Calu3 (cell line): ENCODE measurements around the gene CCNA1. TPM values are rescaled to one million over a fixed set of nuclear protein-coding genes. Genes with fewer than 3 reads are reported as not detected.

ENCODE experiments used
- Bru-seq: library from RNA; stranded (reverse); fragments of 400-500 nt; gene quantifications from one replicate; lab custom pipeline; 2021; lab: Mats Ljungman, UMichigan
- BruChase-seq, 2 experiments: library from RNA; stranded (reverse); fragments of 400-500 nt; gene quantifications; one replicate each; lab custom pipeline; 2021; lab: Mats Ljungman, UMichigan
- BruUV-seq: library from RNA; stranded (reverse); fragments of 400-500 nt; replicated peaks from 2 replicates; lab custom pipeline; 2021; lab: Mats Ljungman, UMichigan
- CTCF ChIA-PET: fragments of 300-600 bp; sonication (Branson Sonifier 250); formaldehyde crosslinking; loops from one replicate; lab custom pipeline; 2022; ENCODE audit warnings: antibody characterized with exemption; lab: Charles Lee
- DNase-seq: peaks from one replicate; pipeline ENCODE4 v3.0.0; 2022
- H3K27ac Mint-ChIP-seq: one replicate; pipeline ENCODE4 v1.8.0; 2022; ENCODE audit warnings: mixed read lengths; ENCODE audit not compliant: unreplicated experiment
- H3K27me3 Mint-ChIP-seq: one replicate; pipeline ENCODE4 v1.8.0; 2022; ENCODE audit warnings: mixed read lengths; ENCODE audit not compliant: unreplicated experiment
- H3K36me3 Mint-ChIP-seq: one replicate; pipeline ENCODE4 v1.8.0; 2022; ENCODE audit warnings: mild to moderate bottlenecking, moderate library complexity, mixed read lengths; ENCODE audit not compliant: insufficient read depth, unreplicated experiment
- H3K4me1 Mint-ChIP-seq: one replicate; pipeline ENCODE4 v1.8.0; 2022; ENCODE audit warnings: mild to moderate bottlenecking, low read depth, mixed read lengths; ENCODE audit not compliant: unreplicated experiment
- H3K4me3 Mint-ChIP-seq: one replicate; pipeline ENCODE4 v1.8.0; 2022; ENCODE audit warnings: mild to moderate bottlenecking, low read depth, moderate library complexity, mixed read lengths; ENCODE audit not compliant: unreplicated experiment
- H3K9me3 Mint-ChIP-seq: one replicate; pipeline ENCODE4 v1.8.0; 2022; ENCODE audit warnings: low read depth, mixed read lengths; ENCODE audit not compliant: unreplicated experiment
- intact Hi-C: fragments of 100-400 bp; cut with micrococcal nuclease; formaldehyde crosslinking; loops from one replicate; pipeline ENCODE4 v1.10.0; 2022; ENCODE audit not compliant: unreplicated experiment
- long read RNA-seq: library from polyadenylated mRNA; stranded (forward); transcript quantifications from one replicate; pipeline ENCODE4 v2.0.0, GENCODE V29; 2022
- total RNA-seq: library from RNA; stranded (reverse); gene quantifications from 2 replicates; pipeline ENCODE4 v1.2.3, GENCODE V29; 2022
- TF ChIP-seq, protein P1 (sequence below): fragments of 200-600 bp; IDR thresholded peaks from one replicate; pipeline ENCODE4 v1.8.0; 2022; ENCODE audit warnings: antibody characterized with exemption; ENCODE audit not compliant: unreplicated experiment

Gene CCNA1
- total RNA-seq = not detected in 2 replicates
- not detected for Bru-seq, nascent RNA
- BruChase-seq, experiment 1, labeled RNA remaining after a 6-hour chase = not detected
- BruChase-seq, experiment 2, labeled RNA remaining after a 2-hour chase = percentile 7 among the genes with signal in this experiment
- long read RNA-seq = 0 reads

DNA sequence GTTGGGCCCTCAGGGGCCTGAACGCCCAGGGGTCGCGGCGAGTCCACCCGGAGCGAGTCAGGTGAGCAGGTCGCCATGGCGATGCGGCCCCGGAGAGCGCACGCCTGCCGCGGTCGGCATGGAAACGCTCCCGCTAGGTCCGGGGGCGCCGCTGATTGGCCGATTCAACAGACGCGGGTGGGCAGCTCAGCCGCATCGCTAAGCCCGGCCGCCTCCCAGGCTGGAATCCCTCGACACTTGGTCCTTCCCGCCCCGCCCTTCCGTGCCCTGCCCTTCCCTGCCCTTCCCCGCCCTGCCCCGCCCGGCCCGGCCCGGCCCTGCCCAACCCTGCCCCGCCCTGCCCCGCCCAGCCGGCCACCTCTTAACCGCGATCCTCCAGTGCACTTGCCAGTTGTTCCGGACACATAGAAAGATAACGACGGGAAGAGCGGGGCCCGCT, at the start of gene CCNA1:
CCNA1 (plus strand) TSS at position 390 of the 439 bp plus-strand sequence. CDS start 562 bp downstream, outside the sequence.
- H3K27me3 Mint-ChIP-seq = no peaks in the 10 kb centered on the region
- no peak for DNase-seq
- no peak within 1 kb of the TSS for H3K27ac Mint-ChIP-seq
- peaks cover 8% of the 10 kb centered on the region for H3K4me1 Mint-ChIP-seq
- H3K36me3 Mint-ChIP-seq = no peaks in the 10 kb centered on the region
- TF ChIP-seq, protein P1, sequence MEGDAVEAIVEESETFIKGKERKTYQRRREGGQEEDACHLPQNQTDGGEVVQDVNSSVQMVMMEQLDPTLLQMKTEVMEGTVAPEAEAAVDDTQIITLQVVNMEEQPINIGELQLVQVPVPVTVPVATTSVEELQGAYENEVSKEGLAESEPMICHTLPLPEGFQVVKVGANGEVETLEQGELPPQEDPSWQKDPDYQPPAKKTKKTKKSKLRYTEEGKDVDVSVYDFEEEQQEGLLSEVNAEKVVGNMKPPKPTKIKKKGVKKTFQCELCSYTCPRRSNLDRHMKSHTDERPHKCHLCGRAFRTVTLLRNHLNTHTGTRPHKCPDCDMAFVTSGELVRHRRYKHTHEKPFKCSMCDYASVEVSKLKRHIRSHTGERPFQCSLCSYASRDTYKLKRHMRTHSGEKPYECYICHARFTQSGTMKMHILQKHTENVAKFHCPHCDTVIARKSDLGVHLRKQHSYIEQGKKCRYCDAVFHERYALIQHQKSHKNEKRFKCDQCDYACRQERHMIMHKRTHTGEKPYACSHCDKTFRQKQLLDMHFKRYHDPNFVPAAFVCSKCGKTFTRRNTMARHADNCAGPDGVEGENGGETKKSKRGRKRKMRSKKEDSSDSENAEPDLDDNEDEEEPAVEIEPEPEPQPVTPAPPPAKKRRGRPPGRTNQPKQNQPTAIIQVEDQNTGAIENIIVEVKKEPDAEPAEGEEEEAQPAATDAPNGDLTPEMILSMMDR = no peak
- H3K9me3 Mint-ChIP-seq = no peaks in the 10 kb centered on the region
- CTCF ChIA-PET = no interaction called here
- intact Hi-C loops = no loop called here
- no peak within 1 kb of the TSS for H3K4me3 Mint-ChIP-seq
- no TSS peak for BruUV-seq

DNA sequence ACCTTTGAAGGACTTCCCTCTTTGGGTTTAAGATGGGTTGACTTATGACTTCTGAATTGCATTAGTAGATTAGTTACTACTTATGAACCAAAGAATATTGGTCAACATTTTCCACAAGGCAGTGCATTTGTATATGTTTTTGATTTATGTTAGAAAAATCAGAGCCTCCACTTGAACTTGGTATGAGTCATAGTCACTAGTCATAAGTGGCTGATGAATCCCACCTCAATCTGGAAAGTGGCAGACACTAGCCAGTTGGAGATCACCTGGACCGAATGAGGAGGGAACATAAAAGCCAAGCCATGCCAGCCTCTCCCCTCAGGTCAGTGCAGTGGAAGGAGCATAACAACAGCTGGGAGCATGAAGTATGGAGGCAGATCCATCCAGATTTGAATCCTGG, 46.8 kb upstream of the CCNA1 start:
- CTCF ChIA-PET = no interaction called here

DNA sequence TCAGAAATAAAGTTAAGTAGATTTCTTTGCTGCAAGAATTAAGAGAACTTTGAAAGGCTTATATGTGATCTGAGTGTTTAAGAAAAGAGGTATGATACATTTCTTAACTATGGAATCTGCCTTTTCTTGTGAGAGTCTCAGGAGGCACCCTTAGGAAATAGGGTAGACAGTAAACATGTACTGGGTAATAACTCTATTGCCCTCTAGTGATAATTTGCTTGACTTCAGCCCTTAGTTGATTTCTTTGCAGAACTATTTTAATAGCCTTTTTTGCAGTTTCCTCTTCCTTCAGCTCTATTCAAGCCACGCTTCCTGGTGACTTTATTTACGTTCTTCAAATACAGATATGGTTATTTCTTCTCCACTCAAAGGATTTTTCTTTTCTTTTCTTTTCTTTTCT, 37.0 kb upstream of the CCNA1 start:
- no peak overlapping the region for H3K27ac Mint-ChIP-seq
- DNase-seq = no peak
- no TSS peak for BruUV-seq
- H3K9me3 Mint-ChIP-seq = no peaks in the 10 kb centered on the region
- no peaks in the 10 kb centered on the region for H3K27me3 Mint-ChIP-seq
- H3K36me3 Mint-ChIP-seq = no peaks in the 10 kb centered on the region
- H3K4me1 Mint-ChIP-seq = no peaks in the 10 kb centered on the region
- CTCF ChIA-PET = interaction anchor here (0.7 to 2.0 kb wide), 3 partner anchors 49 to 1092 kb away, joined by 3 to 10 read pairs (median 5); no protein-coding TSS in a partner anchor
- intact Hi-C loops = loop anchor here (1.0 to 5.0 kb wide), 2 partner anchors 49 to 113 kb away; partner anchors contain the start of gene SPART
- no peak overlapping the region for H3K4me3 Mint-ChIP-seq
- TF ChIP-seq, protein P1 = no peak

More for the DNA sequence above, 46.8 kb upstream of the CCNA1 start:
- BruUV-seq = no TSS peak
- H3K27me3 Mint-ChIP-seq = no peaks in the 10 kb centered on the region
- intact Hi-C loops = no loop called here
- H3K9me3 Mint-ChIP-seq = no peaks in the 10 kb centered on the region
- H3K27ac Mint-ChIP-seq = no peak overlapping the region
- no peaks in the 10 kb centered on the region for H3K4me1 Mint-ChIP-seq
- no peak overlapping the region for H3K4me3 Mint-ChIP-seq
- H3K36me3 Mint-ChIP-seq = no peaks in the 10 kb centered on the region
- DNase-seq = no peak
- TF ChIP-seq, protein P1 = no peak

DNA sequence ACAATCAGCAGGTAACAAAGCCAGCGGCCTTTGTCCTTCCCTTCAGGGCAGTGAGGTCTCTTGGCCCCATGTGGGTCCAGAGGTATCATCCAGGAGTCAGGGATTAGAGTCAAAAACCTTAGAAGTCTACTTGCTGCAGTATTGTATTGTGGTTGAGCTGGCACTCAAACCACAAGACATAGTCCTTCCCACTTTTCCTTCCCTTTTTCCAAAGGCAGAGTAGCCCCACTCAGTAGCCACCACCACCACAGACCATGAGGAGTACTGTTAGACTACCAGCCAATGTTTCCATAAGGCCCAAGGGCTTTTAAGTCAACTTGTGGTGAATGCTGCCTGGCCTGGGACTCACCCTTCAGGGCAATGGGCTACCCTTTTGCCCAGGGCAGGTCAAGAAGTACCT, 27.1 kb upstream of the CCNA1 start:
- no TSS peak for BruUV-seq
- CTCF ChIA-PET = no interaction called here
- intact Hi-C loops = no loop called here
- H3K36me3 Mint-ChIP-seq = no peaks in the 10 kb centered on the region
- H3K9me3 Mint-ChIP-seq = peaks cover 3% of the 10 kb centered on the region
- TF ChIP-seq, protein P1 = no peak
- H3K27me3 Mint-ChIP-seq = no peaks in the 10 kb centered on the region
- no peak overlapping the region for H3K4me3 Mint-ChIP-seq
- H3K27ac Mint-ChIP-seq = no peak overlapping the region
- DNase-seq = no peak
- H3K4me1 Mint-ChIP-seq = no peaks in the 10 kb centered on the region
